A549 (cell line): ENCODE measurements around the gene CMTR1. TPM values are rescaled to one million over a fixed set of nuclear protein-coding genes. Genes with fewer than 3 reads are reported as not detected.

Source experiments
- ATAC-seq, 2 experiments: fragments of 200-7000 bp in 1 of 2; fragments of >200 bp in 1 of 2; cut with Nextera tagmentation in 1 of 2; cut with Tn5 transposase in 1 of 2; 3 replicates each; pipeline versions ENCODE4 v1.8.0 to v1.9.1; 2018 to 2020; ENCODE audit warnings: mild to moderate bottlenecking in 1 of 2, moderate library complexity in 1 of 2
- CTCF ChIA-PET: fragments of 300-600 bp; sonication (Branson Sonifier 250); formaldehyde crosslinking; extraction: SDS; loops from one replicate; lab custom pipeline; 2021; ENCODE audit warnings: antibody characterized with exemption, inconsistent platforms; lab: Yijun Ruan, JAX
- POLR2A ChIA-PET: fragments of 350-600 bp; formaldehyde crosslinking; extraction: SDS; loops from one replicate; lab custom pipeline; 2021; ENCODE audit warnings: antibody characterized with exemption, inconsistent platforms; lab: Yijun Ruan, JAX
- DNase-seq, 2 experiments: peaks; one replicate each; pipeline versions ENCODE4 v3.0.0 to v3.0.0-alpha.2; 2011 to 2016; ENCODE audit warnings: low read depth in 1 of 2, low spot score in 1 of 2
- FAIRE-seq: peaks from 2 replicates; lab custom pipeline; 2011; peaks lifted over from hg19 to GRCh38; lab: Jason Lieb, UNC
- H3K27ac ChIP-seq, 2 experiments: fragments of >200 bp; sonication (Bioruptor Twin); formaldehyde crosslinking; 3 replicates each; pipeline ENCODE4 v1.5.1; 2016 to 2017
- H3K4me1 ChIP-seq: fragments of >200 bp; sonication (Bioruptor Twin); formaldehyde crosslinking; 3 replicates; pipeline ENCODE4 v1.6.1; 2016
- H3K4me2 ChIP-seq: fragments of >200 bp; sonication (Bioruptor Twin); formaldehyde crosslinking; 3 replicates; pipeline ENCODE4 v1.6.1; 2016
- H3K4me3 ChIP-seq: fragments of >200 bp; sonication (Bioruptor Twin); formaldehyde crosslinking; 3 replicates; pipeline ENCODE4 v1.5.1; 2016
- H3K9me3 ChIP-seq: fragments of >200 bp; sonication (Bioruptor Twin); formaldehyde crosslinking; 3 replicates; pipeline ENCODE4 v1.6.1; 2016
- BHLHE40 ChIP-seq: IDR thresholded peaks from 2 replicates; pipeline ENCODE4 v1.6.1; 2012; ENCODE audit warnings: low read depth, low read length, inconsistent platforms
- CBX2 ChIP-seq: fragments of 200-600 bp; sonication (generic); IDR thresholded peaks from 2 replicates; pipeline ENCODE4 v1.6.1; 2016; ENCODE audit warnings: low read depth, mild to moderate bottlenecking, borderline replicate concordance
- CHD2 ChIP-seq: fragments of 150-350 bp; IDR thresholded peaks from 2 replicates; pipeline ENCODE4 v1.6.1; 2014; ENCODE audit warnings: low read length; ENCODE audit not compliant: partially characterized antibody
- CHD4 ChIP-seq: fragments of 200-600 bp; sonication (generic); IDR thresholded peaks from 2 replicates; pipeline ENCODE4 v1.6.1; 2016; ENCODE audit warnings: antibody characterized with exemption, mild to moderate bottlenecking, borderline replicate concordance
- EHF ChIP-seq: fragments of 250-450 bp; sonication (Bioruptor Pico); IDR thresholded peaks from 2 replicates; pipeline ENCODE4 v1.5.0; 2020; ENCODE audit warnings: mild to moderate bottlenecking
- FOSL2 ChIP-seq, 2 experiments: fragments of 450-650 bp in 1 of 2; fragments of >200 bp in 1 of 2; sonication (Bioruptor Twin) in 1 of 2; formaldehyde crosslinking; IDR thresholded peaks; 2 replicates each; pipeline versions ENCODE4 v1.5.0 to v1.6.1; 2016 to 2020; ENCODE audit warnings: mild to moderate bottlenecking in 1 of 2, moderate library complexity in 1 of 2
- HDAC2 ChIP-seq: fragments of 200-600 bp; sonication (generic); IDR thresholded peaks from 2 replicates; pipeline ENCODE4 v1.6.1; 2016
- HOXB13 ChIP-seq: fragments of 250-450 bp; sonication (Bioruptor Pico); IDR thresholded peaks from 2 replicates; pipeline ENCODE4 v1.5.0; 2020; ENCODE audit warnings: low read depth, mild to moderate bottlenecking, moderate library complexity
- JUNB ChIP-seq: fragments of >200 bp; sonication (Bioruptor Twin); formaldehyde crosslinking; IDR thresholded peaks from 2 replicates; pipeline ENCODE4 v1.6.1; 2016
- KDM5A ChIP-seq: fragments of 200-600 bp; sonication (generic); IDR thresholded peaks from 2 replicates; pipeline ENCODE4 v1.6.1; 2016; ENCODE audit warnings: antibody characterized with exemption, mild to moderate bottlenecking
- MAZ ChIP-seq: fragments of 150-350 bp; IDR thresholded peaks from 2 replicates; pipeline ENCODE4 v1.6.1; 2014; ENCODE audit warnings: antibody characterized with exemption, low read depth, low read length, borderline replicate concordance
- MYC ChIP-seq: IDR thresholded peaks from 2 replicates; pipeline ENCODE4 v1.6.1; 2012; ENCODE audit warnings: mild to moderate bottlenecking, inconsistent platforms, low read length, improper control_type of control experiment, borderline replicate concordance
- NFE2L2 ChIP-seq: fragments of 150-350 bp; conservative IDR thresholded peaks from 2 replicates; pipeline ENCODE4 v1.6.1; 2014; ENCODE audit warnings: low read length
- NPAS2 ChIP-seq: fragments of 250-450 bp; sonication (Bioruptor Pico); IDR thresholded peaks from 2 replicates; pipeline ENCODE4 v1.8.0; 2022; ENCODE audit warnings: mild to moderate bottlenecking, moderate library complexity, borderline replicate concordance
- NR3C1 ChIP-seq: fragments of >200 bp; sonication (Bioruptor Twin); formaldehyde crosslinking; IDR thresholded peaks from 3 replicates; pipeline ENCODE4 v1.6.1; 2017
- PHF8 ChIP-seq: fragments of 200-600 bp; sonication (generic); IDR thresholded peaks from 2 replicates; pipeline ENCODE4 v1.6.1; 2016; ENCODE audit warnings: low read depth, mild to moderate bottlenecking, antibody characterized with exemption, moderate library complexity, borderline replicate concordance
- POLR2A ChIP-seq: IDR thresholded peaks from 2 replicates; pipeline ENCODE4 v1.6.1; 2012; ENCODE audit warnings: mild to moderate bottlenecking, low read length
- POLR2AphosphoS2 ChIP-seq: conservative IDR thresholded peaks from 2 replicates; pipeline ENCODE4 v1.6.1; 2012; ENCODE audit warnings: low read length, improper control_type of control experiment, inconsistent platforms
- RAD21 ChIP-seq, 2 experiments: fragments of >200 bp in 1 of 2; sonication (Bioruptor Twin) in 1 of 2; formaldehyde crosslinking in 1 of 2; IDR thresholded peaks in 1 of 2; conservative IDR thresholded peaks in 1 of 2; 2 replicates in 1 of 2; 3 replicates in 1 of 2; pipeline ENCODE4 v1.6.1; 2012 to 2018; ENCODE audit warnings: inconsistent platforms in 1 of 2
- RNF2 ChIP-seq: fragments of 200-600 bp; sonication (generic); IDR thresholded peaks from 2 replicates; pipeline ENCODE4 v1.6.1; 2016; ENCODE audit warnings: low read depth, mild to moderate bottlenecking, antibody characterized with exemption, moderate library complexity, borderline replicate concordance
- SREBF2 ChIP-seq: fragments of 450-650 bp; IDR thresholded peaks from 2 replicates; pipeline ENCODE4 v1.6.1; 2014; ENCODE audit warnings: mild to moderate bottlenecking, moderate library complexity
- TP53 ChIP-seq: fragments of 250-450 bp; sonication (Bioruptor Pico); IDR thresholded peaks from 2 replicates; pipeline ENCODE4 v1.5.0; 2021; ENCODE audit warnings: mild to moderate bottlenecking, moderate library complexity
- ZNF302 ChIP-seq: fragments of 250-450 bp; sonication (Bioruptor Pico); IDR thresholded peaks from 2 replicates; pipeline ENCODE4 v1.9.0; 2021; ENCODE audit warnings: inconsistent platforms, mild to moderate bottlenecking, moderate library complexity
- WGBS: methylation state at CpG from one replicate; pipeline ENCODE4 v1.1.6; 2017; ENCODE audit errors: missing lambda C conversion rate; 5-methylcytosine and 5-hydroxymethylcytosine counted together
- polyA plus RNA-seq, 4 experiments: library from polyadenylated mRNA; depleted of rRNA in 3 of 4; stranded (reverse); fragments of >200 nt; fragmentation: RNase III in 1 of 4; extraction: RNeasy Plus Mini Kit Qiagen cat#74134 plus additional on column Dnase treatment in 1 of 4; gene quantifications; 2 replicates in 3 of 4; 3 replicates in 1 of 4; pipeline ENCODE4 v1.2.3, GENCODE V29; 2011 to 2017
- TF ChIP-seq, protein P1 (sequence below): fragments of >200 bp; sonication (Bioruptor Twin); formaldehyde crosslinking; IDR thresholded peaks from 2 replicates; pipeline ENCODE4 v1.6.1; 2016
- TF ChIP-seq, protein P2 (sequence below): fragments of 200-600 bp; sonication (generic); IDR thresholded peaks from 2 replicates; pipeline ENCODE4 v1.6.1; 2016; ENCODE audit warnings: antibody characterized with exemption, mild to moderate bottlenecking, moderate library complexity
- TF ChIP-seq, protein P3 (sequence below): fragments of 250-450 bp; sonication (Bioruptor Pico); IDR thresholded peaks from 2 replicates; pipeline ENCODE4 v1.5.0; 2020; ENCODE audit warnings: low read depth, mild to moderate bottlenecking, moderate library complexity
- TF ChIP-seq, protein P4 (sequence below): fragments of 450-650 bp; IDR thresholded peaks from 2 replicates; pipeline ENCODE4 v1.6.1; 2014; ENCODE audit warnings: antibody characterized with exemption
- TF ChIP-seq, protein P5 (sequence below): fragments of >200 bp; sonication (Bioruptor Twin); formaldehyde crosslinking; IDR thresholded peaks from 3 replicates; pipeline ENCODE4 v1.6.1; 2016
- TF ChIP-seq, protein P6 (sequence below): IDR thresholded peaks from 2 replicates; pipeline ENCODE4 v1.6.1; 2012; ENCODE audit warnings: low read depth, borderline replicate concordance

CMTR1 gene
- polyA plus RNA-seq, 2 of the 4 experiments (the other 2 are of a cell fraction), result 17.0 to 17.8 TPM

DNA sequence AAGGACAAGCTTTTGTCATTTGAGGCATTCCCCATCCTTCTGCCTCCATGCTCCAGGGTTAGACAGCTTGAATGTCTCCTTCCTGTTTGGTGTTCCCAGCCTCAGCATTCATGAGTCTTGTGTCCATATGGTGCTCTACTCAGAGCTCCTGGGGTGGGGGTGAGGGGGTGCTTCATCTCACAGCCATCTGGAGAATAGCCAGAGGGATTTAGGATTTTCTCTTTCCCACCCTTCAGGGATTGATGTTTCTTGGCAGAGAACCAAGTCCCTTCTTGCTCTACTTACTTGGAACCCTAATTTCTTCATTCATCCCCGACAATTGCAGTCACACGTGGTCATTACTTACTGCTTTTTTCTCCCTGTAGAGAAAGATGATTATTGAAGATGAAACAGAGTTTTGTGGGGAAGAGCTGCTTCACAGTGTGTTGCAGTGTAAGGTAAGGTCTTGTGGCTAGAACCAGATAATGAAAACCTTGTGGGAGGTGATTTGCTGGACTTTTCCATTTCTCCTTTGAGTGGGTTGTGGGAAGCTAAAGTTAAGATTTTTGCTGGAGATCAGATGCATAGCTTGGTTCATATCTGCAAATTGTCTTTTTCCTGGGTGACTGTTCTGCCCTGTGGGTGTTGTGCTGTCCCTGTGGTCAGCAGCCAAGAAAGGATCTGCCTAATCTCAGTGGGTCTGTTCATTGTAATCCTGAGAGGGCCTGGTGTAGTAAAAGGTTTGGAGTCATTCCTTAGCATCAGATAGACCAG, 18.6 kb downstream of the CMTR1 start:
- CTCF ChIA-PET, result no interaction called here
- H3K4me1 ChIP-seq, result no peaks in the 10 kb centered on the region
- TF ChIP-seq CHD2, result no peak
- TF ChIP-seq RNF2, result no peak
- TF ChIP-seq, protein P1, sequence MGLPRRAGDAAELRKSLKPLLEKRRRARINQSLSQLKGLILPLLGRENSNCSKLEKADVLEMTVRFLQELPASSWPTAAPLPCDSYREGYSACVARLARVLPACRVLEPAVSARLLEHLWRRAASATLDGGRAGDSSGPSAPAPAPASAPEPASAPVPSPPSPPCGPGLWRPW, result no peak
- TF ChIP-seq NR3C1, result no peak
- TF ChIP-seq MYC, result no peak
- no peak for TF ChIP-seq KDM5A
- TF ChIP-seq ZNF302 (CRISPR knock-in tag), result no peak
- no peak for TF ChIP-seq HDAC2
- TF ChIP-seq HOXB13 (CRISPR knock-in tag), result no peak
- no peak for TF ChIP-seq NFE2L2
- TF ChIP-seq POLR2AphosphoS2, result no peak
- TF ChIP-seq MAZ, result no peak
- TF ChIP-seq EHF (CRISPR knock-in tag), result no peak
- no peak for TF ChIP-seq TP53 (CRISPR knock-in tag)
- no peak for TF ChIP-seq RAD21 (conservative IDR thresholded peaks at IDR 0.05 in 1 of 2, IDR thresholded peaks at IDR 0.05 in 1 of 2)
- TF ChIP-seq, protein P2, sequence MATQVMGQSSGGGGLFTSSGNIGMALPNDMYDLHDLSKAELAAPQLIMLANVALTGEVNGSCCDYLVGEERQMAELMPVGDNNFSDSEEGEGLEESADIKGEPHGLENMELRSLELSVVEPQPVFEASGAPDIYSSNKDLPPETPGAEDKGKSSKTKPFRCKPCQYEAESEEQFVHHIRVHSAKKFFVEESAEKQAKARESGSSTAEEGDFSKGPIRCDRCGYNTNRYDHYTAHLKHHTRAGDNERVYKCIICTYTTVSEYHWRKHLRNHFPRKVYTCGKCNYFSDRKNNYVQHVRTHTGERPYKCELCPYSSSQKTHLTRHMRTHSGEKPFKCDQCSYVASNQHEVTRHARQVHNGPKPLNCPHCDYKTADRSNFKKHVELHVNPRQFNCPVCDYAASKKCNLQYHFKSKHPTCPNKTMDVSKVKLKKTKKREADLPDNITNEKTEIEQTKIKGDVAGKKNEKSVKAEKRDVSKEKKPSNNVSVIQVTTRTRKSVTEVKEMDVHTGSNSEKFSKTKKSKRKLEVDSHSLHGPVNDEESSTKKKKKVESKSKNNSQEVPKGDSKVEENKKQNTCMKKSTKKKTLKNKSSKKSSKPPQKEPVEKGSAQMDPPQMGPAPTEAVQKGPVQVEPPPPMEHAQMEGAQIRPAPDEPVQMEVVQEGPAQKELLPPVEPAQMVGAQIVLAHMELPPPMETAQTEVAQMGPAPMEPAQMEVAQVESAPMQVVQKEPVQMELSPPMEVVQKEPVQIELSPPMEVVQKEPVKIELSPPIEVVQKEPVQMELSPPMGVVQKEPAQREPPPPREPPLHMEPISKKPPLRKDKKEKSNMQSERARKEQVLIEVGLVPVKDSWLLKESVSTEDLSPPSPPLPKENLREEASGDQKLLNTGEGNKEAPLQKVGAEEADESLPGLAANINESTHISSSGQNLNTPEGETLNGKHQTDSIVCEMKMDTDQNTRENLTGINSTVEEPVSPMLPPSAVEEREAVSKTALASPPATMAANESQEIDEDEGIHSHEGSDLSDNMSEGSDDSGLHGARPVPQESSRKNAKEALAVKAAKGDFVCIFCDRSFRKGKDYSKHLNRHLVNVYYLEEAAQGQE, result no peak
- no peak for TF ChIP-seq CHD4
- no peaks in the 10 kb centered on the region for H3K9me3 ChIP-seq
- no peak overlapping the region for H3K4me3 ChIP-seq
- DNase-seq, result no peak
- POLR2A ChIA-PET, result no interaction called here
- no peak overlapping the region for H3K27ac ChIP-seq
- WGBS, result 83% methylated on average over 2 of the region's 2 CpGs
- no peak for ATAC-seq
- no peak overlapping the region for H3K4me2 ChIP-seq
- FAIRE-seq, result no peak

DNA sequence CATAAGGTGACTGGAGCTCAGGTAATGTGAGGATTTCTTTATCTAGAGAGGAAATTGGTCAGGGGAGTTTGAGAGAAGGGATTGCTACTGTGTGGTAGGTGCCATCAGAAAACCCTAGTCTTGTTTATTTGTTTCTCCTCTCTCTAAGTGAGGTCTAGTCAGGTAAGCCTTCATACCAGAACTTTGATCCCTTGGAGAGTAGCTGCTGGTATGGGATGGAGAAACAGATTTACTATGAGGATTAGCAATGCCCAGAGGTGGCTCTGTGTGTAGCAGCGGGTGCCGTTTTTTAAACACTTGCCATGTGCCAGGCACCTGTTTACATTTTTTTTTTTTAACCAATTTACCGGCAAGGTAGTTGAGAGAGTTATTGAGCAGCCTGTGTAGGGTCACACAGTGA, 19.5 kb downstream of the CMTR1 start:
- no peaks in the 10 kb centered on the region for H3K4me1 ChIP-seq
- POLR2A ChIA-PET, result no interaction called here
- WGBS, result 96% methylated on average over 3 of the region's 3 CpGs
- no peak overlapping the region for H3K4me2 ChIP-seq
- DNase-seq (no peak), FAIRE-seq (no peak), ATAC-seq (no peak)
- no peaks in the 10 kb centered on the region for H3K9me3 ChIP-seq
- no peak overlapping the region for H3K27ac ChIP-seq
- TF ChIP-seq PHF8, result no peak
- no peak for TF ChIP-seq SREBF2
- TF ChIP-seq BHLHE40, result no peak
- TF ChIP-seq, protein P3, sequence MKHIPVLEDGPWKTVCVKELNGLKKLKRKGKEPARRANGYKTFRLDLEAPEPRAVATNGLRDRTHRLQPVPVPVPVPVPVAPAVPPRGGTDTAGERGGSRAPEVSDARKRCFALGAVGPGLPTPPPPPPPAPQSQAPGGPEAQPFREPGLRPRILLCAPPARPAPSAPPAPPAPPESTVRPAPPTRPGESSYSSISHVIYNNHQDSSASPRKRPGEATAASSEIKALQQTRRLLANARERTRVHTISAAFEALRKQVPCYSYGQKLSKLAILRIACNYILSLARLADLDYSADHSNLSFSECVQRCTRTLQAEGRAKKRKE (CRISPR knock-in tag), result no peak
- TF ChIP-seq, protein P4, sequence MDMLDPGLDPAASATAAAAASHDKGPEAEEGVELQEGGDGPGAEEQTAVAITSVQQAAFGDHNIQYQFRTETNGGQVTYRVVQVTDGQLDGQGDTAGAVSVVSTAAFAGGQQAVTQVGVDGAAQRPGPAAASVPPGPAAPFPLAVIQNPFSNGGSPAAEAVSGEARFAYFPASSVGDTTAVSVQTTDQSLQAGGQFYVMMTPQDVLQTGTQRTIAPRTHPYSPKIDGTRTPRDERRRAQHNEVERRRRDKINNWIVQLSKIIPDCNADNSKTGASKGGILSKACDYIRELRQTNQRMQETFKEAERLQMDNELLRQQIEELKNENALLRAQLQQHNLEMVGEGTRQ, result no peak
- no peak for TF ChIP-seq FOSL2 (IDR thresholded peaks at IDR 0.05)
- TF ChIP-seq FOSL2 (CRISPR knock-in tag; IDR thresholded peaks at IDR 0.05), result no peak
- TF ChIP-seq, protein P5, sequence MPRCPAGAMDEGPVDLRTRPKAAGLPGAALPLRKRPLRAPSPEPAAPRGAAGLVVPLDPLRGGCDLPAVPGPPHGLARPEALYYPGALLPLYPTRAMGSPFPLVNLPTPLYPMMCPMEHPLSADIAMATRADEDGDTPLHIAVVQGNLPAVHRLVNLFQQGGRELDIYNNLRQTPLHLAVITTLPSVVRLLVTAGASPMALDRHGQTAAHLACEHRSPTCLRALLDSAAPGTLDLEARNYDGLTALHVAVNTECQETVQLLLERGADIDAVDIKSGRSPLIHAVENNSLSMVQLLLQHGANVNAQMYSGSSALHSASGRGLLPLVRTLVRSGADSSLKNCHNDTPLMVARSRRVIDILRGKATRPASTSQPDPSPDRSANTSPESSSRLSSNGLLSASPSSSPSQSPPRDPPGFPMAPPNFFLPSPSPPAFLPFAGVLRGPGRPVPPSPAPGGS, result no peak
- TF ChIP-seq POLR2A, result no peak
- TF ChIP-seq, protein P6, sequence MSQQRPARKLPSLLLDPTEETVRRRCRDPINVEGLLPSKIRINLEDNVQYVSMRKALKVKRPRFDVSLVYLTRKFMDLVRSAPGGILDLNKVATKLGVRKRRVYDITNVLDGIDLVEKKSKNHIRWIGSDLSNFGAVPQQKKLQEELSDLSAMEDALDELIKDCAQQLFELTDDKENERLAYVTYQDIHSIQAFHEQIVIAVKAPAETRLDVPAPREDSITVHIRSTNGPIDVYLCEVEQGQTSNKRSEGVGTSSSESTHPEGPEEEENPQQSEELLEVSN, result no peak
- TF ChIP-seq POLR2AphosphoS2, result no peak
- no peak for TF ChIP-seq NPAS2 (CRISPR knock-in tag)
- no peak for TF ChIP-seq CBX2
- TF ChIP-seq MYC, result no peak
- no peak for TF ChIP-seq JUNB
- TF ChIP-seq ZNF302 (CRISPR knock-in tag), result no peak
- CTCF ChIA-PET, result interaction anchor here (1.7 kb wide), 1 partner anchor 13 kb away, joined by 4 read pairs; no protein-coding TSS in a partner anchor
- H3K4me3 ChIP-seq, result no peak overlapping the region
